ENCODE measurements around the gene MSH4.
A peak's percentile ranks its signal among the peaks of the same experiment; 100 is the strongest.
"Not testable (repeated sequence)": the region's sequence is repeated elsewhere in the genome, so short reads cannot be mapped to it uniquely, and the experiment has no call there.

Gene MSH4

DNA sequence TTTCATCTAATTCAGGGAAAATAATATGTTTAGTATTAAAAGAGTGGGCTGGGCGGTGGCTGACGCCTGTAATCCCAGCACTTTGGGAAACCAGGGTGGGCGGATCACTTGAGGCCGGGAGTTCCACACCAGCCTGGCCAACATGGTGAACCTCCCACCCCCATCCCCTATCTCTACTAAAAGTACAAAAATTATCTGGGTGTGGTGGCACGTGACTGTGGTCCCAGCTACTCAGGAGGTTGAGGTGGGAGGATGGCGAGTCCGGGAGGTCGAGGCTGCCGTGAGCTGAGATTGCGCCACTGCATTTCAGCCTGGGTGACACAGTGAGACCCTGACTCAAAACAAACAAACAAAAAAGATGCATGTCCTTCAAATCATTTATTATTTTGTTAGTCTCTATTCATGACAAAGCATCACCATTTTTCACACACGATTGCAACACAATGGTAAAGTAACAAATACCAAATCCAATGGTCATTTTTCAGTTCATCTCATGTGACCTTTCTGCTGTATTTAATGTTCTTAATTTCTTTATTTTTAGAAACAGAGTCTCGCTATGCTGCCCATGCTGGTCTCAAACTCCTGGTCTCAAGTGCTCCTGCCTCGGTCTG is 1.0 kb downstream of the MSH4 start:
- DNase-seq = no peak

DNA sequence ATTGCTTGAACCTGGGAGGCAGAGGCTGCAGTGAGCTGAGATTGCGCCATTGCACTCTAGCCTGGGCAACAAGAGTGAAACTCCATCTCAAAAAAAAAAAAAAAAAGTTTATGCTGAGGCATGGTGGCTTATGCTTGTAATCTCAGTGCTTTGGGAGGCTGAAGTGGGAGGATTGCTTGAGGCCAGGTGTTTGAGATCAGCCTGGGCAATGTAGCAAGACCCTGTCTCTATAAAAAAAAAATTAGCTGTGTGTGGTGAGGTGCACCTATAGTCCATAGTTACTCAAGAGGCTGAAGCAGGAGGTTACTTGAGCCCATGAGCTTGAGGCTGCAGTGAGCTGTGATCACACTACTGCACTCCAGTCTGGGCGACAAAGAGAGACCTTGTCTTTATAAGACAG is 4.8 kb downstream of the MSH4 start:
- DNase-seq = not testable (repeated sequence)

DNA sequence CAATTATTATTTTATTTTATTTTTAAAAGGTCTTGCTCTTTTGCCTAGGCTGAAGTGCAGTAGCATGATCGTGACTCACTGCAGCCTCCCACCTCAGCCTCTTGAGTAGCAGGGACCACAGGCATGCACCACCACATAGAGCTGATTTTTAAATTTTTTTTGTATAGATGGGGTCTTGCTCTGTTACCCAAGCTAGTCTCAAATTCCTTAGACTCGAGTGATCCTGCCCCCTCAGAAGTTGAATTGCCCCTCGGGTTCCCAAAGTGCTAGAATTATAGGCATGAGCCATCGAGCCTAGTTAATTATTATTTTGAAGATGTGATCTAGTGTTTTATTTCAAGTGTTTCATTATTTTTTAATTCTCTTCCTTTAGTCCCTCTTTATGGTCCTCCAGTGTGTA is 12.2 kb downstream of the MSH4 start:
- no peak for DNase-seq

DNA sequence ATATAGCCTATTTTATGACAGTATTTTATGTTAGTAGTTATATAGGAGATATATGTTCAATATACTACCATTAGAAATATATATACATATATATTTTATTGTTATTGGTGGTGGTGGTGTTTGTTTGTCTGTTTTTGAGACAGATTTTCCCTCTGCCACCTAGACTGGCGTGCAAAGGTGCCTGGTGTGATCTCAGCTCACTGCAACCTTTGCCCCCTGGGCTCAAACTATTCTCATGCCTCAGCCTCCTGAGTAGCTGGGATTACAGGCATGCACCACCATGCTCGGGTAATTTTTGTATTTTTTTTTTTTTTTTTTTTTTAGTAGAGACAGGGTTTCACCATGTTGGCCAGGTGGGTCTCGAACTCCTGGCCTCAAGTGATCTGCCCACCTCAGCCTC is 13.4 kb downstream of the MSH4 start:
- DNase-seq = not testable (repeated sequence)

DNA sequence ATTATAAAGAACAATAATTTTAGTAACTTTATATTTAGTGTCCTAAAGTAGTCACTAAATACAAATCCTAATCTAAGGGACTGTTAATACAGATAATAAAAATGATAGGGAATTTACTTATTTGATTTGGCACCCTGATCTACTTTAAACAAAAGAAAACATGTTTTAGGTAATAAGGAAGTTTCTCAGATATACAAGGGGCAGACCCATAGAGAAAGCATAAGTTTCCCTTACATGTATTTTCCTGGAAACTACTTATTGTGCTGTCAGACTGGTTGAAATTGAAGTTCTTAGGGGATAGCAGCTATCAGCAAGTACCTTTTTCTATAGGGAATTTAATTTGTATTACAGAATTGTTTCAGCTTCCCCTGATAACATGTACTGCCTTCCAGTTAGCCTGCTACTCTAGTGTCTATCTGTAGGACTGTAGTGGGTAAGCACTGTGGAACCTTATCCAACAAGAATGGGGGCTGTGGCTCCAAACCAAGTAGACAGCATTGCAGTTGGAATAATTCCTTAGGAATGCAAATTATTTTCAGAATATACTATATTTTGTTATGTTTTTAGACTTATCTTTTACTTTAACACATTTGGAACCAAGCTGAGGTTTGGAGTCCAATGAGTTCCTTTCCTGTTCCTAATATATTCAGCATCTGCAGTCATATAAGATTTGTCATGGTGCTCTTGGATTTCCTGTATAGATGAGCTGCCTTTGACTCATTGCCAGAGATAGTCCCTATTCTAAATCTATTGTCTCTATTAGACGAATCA is 14.7 kb downstream of the MSH4 start:
- DNase-seq = no peak

DNA sequence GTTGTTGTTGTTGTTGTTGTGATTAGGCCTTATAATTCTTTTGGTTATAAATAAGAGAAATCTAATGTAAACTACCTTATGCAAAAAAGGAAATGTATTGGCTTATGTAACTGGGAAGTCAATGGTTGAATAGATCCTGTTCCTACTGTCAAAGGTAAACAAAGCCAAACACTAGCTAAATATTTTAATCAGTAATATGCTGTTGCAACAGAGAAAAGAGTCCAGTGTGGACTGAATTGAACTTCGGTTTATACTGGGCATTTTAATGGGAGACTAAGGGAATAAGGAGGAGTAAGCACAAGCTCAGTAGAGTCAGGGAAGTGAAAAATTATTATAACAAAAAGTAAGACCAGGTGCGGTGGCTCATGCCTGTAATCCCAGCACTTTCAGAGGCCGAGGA is 15.4 kb downstream of the MSH4 start:
- no peak for DNase-seq

DNA sequence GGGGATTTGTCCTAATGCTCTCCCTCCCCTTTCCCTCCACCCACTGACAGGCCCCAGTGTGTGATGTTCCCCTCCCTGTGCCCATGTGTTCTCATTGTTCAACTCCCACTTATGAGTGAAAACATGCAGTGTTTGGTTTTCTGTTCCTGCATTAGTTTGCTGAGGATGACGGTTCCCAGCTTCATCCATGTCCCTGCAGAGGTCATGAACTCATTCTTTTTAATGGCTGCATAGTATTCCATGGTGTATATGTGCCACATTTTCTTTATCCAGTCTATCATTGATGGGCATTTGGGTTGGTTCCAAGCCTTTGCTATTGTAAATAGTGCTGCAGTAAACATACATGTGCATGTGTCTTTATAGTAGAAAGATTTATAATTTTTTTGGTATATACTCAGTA is 26.9 kb downstream of the MSH4 start:
- DNase-seq = not testable (repeated sequence)

DNA sequence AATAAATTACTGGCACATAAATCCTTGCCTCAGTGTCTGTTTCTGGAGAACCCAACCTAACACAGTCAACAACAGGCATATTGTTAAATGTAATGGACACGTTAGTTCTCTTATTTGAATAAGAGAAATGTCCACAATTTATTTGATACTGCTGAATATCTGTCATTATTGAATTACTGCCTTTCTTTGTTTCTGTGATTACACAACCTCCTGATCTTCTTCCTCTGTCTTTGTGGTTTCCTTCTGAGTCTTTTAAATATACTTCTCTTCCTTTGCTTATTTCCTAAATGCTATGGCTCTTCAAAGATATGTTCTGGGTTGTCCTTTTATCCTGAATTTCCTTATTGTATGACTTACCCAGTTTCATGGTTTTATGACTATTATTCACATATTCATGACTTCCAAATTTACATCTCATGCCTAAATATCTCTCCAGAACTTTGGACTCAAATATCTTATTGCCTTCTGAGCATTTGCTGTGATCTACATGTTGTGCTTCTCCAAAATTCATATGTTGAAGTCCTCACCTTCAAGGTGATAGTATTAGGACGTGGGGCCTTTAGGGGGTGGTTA is 39.9 kb downstream of the MSH4 start:
- no peak for DNase-seq

DNA sequence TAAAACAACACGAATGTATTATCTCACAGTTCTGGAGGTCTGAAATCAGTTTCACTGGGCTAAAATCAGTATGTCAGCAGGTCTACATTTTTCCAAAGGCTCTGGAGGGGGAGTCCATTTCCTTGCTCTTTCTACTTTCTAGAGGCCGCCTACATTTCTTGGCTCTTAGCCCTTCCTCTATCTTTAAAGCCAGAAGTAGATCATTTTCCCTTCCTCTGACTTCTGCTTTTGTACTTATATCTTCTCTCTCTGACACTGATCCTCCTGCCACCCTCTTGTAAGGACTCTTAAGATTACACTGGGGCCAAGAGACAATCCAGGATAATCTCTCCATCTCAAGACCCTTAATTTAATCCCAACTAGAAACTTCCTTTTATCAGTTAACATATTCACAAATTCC is 41.4 kb downstream of the MSH4 start:
- DNase-seq = no peak

DNA sequence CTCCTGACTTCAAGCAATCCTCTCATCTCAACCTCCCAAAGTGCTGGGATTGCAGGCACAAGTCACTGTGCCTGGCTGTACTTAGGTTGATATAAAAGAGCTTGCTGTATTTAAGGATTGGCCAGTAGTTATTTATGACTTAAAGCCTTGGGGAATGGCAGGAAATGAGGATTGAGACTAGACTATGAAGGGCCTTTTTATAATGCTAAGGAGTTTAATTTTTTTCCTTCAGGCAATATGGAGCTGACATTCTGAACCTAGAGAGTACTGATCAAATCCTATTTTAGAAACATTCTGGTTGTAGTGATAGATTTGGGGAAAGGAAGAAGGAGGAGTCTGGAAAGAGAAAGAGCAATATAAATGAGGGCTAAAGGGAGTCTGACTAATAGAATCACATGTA is 44.7 kb downstream of the MSH4 start:
- no peak for DNase-seq

DNA sequence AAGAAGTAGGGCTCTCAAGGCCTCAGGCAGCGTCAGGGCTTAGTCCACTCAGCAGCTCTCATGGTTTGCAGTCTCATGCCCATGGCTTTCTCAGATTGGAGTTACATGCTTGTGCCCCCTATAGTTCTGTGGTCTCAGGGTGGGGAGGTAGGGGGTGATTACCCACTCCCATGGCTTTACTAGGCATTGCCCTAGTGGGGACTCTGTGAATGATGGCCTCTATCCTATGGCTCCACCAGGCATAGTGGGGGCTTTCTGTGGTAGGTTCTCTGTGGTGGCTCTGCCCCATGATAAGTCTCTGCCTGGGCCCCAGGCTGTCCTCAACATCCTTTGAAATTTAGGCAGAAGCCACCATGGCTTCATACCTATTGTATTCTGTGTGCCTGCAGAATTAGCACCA is 48.9 kb downstream of the MSH4 start:
- no peak for DNase-seq

DNA sequence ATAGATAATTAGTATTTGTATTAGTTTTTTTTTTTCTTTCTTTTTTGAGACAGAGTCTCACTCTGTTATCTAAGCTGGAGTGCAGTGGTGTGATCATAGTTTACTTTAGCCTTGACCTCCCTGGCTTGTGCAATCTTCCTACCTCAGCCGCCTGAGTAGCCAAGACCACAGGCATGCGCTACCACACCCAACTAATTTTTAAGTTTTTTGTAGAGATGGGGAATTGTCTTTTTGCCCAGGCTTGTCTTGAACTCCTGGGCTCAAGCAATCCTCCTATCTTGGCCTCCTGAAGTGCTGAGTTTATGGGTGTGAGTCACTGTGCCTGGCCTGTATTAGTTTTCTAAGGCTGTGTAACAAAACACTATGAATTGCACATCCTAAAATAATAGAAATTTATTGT is 58.3 kb downstream of the MSH4 start:
- DNase-seq = no peak

DNA sequence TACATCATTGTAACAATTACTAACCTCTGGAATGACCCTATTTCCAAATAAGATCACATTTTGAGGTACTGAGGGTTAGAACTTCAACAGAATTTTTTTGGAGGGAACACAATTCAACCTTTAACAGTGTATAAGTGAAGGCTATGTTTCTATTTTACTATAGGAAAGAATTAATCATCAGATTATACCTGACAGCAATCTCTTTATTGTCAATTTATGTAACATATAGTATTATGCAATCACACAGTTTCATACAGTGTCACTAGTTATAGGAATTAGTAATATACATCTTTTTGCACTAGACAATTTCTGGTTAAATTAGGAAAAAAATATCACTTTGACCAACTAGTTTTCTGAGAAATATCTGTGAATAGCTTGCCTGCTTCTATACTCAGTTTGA is 59.1 kb downstream of the MSH4 start:
- DNase-seq = no peak

DNA sequence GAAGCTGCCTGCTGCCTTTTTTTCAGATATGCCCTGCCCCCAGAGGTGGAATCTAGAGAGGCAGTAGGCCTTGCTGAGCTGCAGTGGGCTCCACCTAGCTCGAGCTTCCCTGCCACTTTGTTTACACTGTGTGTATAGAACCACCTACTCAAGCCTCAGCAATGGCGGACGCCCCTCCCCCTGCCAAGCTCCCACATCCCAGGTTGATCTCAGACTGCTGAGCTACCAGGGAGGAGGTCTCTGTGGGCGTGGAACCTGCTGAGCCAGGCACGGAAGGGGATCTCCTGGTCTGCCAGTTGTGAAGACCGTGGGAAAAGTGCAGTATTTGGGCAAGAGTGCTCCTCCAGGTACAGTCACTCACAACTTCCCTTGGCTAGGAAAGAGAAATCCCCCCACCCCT is 65.1 kb downstream of the MSH4 start:
- no peak for DNase-seq

DNA sequence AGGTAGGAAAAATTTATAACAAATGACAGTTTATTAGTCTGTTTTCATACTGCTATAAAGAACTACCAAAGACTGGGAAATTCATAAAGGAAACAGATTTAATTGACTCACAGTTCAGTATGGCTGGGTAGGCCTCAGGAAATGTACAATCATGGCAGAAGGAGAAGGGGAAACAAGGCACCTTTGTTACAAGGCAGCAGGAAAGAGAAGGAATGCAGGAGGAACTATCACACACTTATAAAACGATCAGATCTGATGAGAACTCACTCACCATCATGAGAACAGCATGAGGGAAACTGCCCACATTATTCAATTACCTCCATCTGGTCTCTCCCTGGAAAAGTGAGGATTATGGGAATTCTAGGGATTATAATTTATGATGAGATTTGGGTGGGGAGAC is 74.3 kb downstream of the MSH4 start:
- no peak for DNase-seq

DNA sequence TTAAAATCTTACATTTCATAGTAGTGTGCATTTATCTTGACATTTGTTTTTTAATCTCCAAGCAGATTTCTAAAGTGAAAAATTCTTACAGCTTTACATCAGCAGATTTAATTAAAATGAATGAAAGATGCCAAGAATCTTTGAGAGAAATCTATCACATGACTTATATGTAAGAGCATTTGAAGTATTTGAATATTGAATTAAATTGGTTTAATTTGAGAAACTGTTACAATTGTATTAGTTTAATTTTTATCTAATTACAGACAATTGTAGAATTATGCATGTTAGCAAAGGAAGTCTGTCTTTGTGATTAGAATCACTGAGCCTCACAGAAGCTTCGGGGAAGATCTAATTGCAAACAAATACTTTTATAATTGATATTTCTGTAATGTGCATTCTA is 83.3 kb downstream of the MSH4 start:
- no peak for DNase-seq

DNA sequence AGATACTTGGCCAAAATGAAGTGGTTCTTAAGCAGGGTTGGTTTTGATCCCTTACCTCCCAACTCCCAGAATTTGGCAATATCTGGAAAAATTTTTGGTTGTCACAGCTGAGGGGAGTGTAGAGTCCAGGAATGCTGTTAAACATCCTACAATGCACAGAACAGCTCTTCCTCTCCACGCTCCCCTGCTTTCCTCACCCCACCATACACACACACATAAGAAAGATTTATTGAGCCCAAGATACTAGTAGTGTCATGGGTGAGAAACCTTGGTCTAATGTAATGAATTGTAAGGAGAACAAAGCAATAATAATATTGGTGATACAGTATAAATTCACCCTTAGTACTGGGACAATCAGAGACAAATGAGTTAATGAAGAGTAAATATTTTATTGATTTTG is 87.8 kb downstream of the MSH4 start:
- DNase-seq = no peak

DNA sequence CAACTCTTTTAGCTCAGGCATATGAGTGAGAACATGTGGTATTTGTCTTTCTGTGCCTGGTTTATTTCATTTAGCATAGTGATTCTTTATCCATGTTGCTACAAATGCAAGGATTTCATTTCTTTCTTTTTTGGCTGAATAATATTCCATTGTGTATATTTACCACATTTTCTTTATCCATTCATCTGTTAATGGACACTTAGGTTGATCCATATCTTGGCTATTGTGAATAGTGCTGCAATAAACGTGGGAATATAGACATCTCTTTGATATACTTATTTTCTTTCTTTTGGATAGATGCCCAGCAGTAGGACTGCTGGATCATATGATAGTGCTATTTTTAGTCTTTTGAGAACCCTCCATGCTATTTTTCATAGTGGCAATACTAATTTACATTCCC is 104.7 kb downstream of the MSH4 start:
- DNase-seq = no peak

DNA sequence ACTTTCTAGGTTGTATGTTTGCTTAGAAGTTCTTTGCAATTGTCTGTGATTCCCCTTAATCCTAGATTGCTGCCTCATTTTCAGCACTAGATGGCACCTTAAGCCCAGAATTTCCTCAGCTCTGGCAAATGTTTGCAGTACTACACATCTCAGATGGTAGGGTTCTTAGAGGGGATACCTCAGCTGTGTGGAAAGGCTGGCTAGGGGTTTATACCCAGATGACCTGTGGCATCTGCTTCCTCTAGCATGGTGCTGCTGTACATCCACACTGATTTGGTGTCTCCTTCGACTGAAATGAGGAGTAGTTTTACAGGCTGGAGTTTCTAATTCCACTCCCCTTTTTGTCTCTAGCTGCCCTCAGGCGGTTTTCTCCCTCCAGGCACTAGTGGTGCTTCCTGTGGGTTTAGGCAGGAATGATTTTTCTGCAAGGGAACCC is 112.1 kb downstream of the MSH4 start:
- peak; percentile 10 for DNase-seq

DNA sequence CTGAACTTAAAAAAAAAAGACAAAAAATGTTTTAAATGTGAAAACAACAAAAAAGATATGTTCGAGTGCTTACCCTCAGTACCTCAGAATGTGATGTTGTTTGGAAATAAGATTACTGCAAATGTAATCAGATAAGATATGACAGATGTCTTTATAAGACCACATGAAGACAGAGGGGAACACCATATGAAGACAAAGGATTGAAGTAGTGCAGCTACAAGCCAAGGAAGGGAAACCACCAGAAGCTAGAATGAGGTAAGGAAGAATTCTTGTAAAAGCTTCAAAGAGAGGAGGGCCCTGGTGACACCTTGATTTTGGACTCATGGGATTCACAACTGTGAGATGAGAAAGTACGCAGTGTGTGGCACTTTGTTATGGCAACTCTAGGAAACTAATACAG is 120.2 kb downstream of the MSH4 start:
- DNase-seq = no peak

DNA sequence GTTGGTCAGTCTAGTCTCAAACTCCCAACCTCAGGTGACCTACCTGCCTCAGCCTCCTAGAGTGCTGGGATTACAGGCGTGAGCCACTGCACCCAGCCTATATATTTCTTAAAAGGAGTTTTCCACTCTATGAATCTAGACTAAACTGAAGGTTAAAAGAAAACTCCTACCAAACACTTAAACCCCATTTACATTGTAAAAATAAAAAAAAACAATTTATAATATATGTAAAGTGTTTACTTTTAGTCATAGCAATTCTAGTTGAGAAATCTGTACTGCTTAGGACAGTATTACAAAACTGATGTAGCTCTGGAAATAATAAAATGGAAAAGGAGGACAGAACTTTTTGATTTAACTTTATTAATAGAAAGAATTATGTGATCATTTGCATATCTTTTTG is 126.0 kb downstream of the MSH4 start:
- DNase-seq = no peak

DNA sequence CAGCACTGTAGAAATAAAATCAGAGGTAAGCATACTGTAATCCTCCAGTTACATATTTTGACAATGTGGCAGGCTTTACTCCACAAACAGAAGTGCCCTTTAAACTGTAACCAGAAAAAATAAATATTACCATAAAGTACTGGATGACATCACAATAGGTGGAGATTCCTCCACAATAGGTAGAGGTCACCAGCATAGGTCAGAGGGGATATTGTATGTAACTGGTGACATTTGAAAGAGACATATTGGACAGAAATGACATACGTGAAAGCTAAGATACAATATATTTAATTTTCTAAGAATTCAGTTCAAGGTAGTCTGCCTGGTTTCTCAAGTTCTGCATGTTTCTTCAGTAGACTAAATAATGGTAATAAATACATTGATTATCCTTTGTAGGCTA is 135.6 kb downstream of the MSH4 start, which contains the start of gene ASB17:
Gene ASB17 (minus strand): TSS at position 101 of the 400 bp plus-strand sequence. CDS start 113 bp downstream, outside the sequence.
- no peak for DNase-seq

DNA sequence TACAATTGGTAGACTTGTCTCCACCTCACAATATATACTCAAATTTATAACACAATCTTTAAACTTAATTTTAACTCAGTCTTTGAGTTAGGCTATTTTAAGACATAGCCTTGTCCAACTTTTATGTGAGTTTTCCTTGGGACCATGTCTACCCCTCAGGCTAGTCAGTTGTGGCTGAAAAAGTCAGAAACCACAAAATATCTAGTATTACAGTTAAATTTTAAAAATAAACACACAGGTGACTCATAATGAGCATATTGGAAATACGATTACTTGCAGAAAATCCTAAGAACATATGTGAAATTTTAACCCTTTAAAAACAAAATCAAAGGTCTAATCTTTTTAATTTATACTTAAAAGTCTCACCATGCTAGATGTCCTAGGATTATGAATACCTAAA is 140.4 kb downstream of the MSH4 start:
- DNase-seq = no peak

DNA sequence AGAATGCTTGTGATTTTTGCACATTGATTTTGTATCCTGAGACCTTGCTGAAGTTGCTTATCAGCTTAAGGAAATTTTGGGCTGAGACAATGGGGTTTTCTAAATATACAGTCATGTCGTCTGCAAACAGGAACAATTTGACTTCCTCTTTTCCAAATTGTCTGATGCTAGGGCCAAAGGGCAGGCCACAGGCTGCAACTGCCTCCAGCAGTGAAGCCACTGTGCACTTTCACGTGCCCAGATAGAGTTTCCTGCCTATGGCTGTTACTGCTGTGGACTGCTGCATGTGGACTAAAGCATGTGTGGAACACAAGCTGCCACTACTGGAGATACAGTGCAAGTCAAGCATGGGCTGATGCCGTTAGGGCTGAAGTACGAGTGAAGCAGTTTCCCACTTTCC is 146.4 kb downstream of the MSH4 start:
- not testable (repeated sequence) for DNase-seq

DNA sequence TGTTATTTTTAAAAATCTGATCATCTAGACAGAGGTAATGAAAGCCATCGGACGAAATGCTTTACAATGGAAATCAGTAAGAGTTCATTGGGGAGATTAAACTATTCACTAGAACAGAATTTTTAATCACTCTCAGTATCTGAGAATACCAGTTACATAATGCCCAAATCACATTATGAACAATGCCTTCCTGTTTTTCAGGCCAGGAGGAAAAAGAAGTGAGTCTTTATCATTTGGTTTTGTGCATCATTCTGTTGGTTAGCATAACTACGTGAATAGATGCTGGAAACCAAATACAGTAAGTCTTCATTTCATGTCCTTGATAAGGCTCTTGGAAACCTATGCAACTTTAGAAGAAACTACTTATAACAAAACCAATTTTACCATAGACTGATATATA is 153.5 kb downstream of the MSH4 start:
- no peak for DNase-seq
